Measurements from ENCODE around the gene MARCHF6.

GRCh38 chr5:10339058-10339811 lies 14.3 kb upstream of the MARCHF6 start:
- TF ChIP-seq CTCF (IDR thresholded peaks at IDR 0.05) (no peak), POLR2A (IDR thresholded peaks at IDR 0.05) (no peak)
